ENCODE data around the gene HYAL4. TPM values are rescaled to one million over a fixed set of nuclear protein-coding genes. Genes with fewer than 3 reads are reported as not detected.
A peak's percentile ranks its signal among the peaks of the same experiment; 100 is the strongest.
"Not testable (repeated sequence)": the region's sequence is repeated elsewhere in the genome, so short reads cannot be mapped to it uniquely, and the experiment has no call there.

HYAL4 gene
- total RNA-seq, 1 donor, result under 0.01 TPM

- H3K4me3 ChIP-seq (ENCODE audit: low read depth, low read length), result no peak overlapping the region
- no peak for DNase-seq (ENCODE audit: low read depth)
- no peak for TF ChIP-seq CTCF (IDR thresholded peaks at IDR 0.05; ENCODE audit: insufficient read depth, low read depth, low read length)
Measured at GRCh38 chr7:123888192-123888591, 43.2 kb downstream of the HYAL4 start.

- not testable (repeated sequence) for DNase-seq (ENCODE audit: low read depth); H3K4me3 ChIP-seq (ENCODE audit: low read depth, low read length)
Measured at GRCh38 chr7:123894753-123895152, 49.8 kb downstream of the HYAL4 start.

- DNase-seq (ENCODE audit: low read depth), result no peak
- no peak overlapping the region for H3K4me3 ChIP-seq (ENCODE audit: low read depth, low read length)
- TF ChIP-seq CTCF (IDR thresholded peaks at IDR 0.05; ENCODE audit: insufficient read depth, low read depth, low read length), result no peak
Measured at GRCh38 chr7:123901101-123901500, 56.1 kb downstream of the HYAL4 start.

GRCh38 chr7:123905714-123906113 is 60.7 kb downstream of the HYAL4 start:
- H3K4me3 ChIP-seq (ENCODE audit: low read depth, low read length), result no peak overlapping the region
- TF ChIP-seq CTCF (IDR thresholded peaks at IDR 0.05; ENCODE audit: insufficient read depth, low read depth, low read length), result no peak
- DNase-seq (ENCODE audit: low read depth), result no peak

- DNase-seq (ENCODE audit: low read depth), result peak; percentile 22
- TF ChIP-seq CTCF (IDR thresholded peaks at IDR 0.05; ENCODE audit: insufficient read depth, low read depth, low read length), result peak; percentile 45
- H3K4me3 ChIP-seq (ENCODE audit: low read depth, low read length), result no peak overlapping the region
Measured at GRCh38 chr7:123916240-123916724, 71.3 kb downstream of the HYAL4 start.

GRCh38 chr7:123917878-123918277 is 72.9 kb downstream of the HYAL4 start:
- no peak for TF ChIP-seq CTCF (IDR thresholded peaks at IDR 0.05; ENCODE audit: insufficient read depth, low read depth, low read length)

GRCh38 chr7:123918309-123918708 is 73.3 kb downstream of the HYAL4 start:
- no peak for TF ChIP-seq CTCF (IDR thresholded peaks at IDR 0.05; ENCODE audit: insufficient read depth, low read depth, low read length)
- no peak overlapping the region for H3K4me3 ChIP-seq (ENCODE audit: low read depth, low read length)
- no peak for DNase-seq (ENCODE audit: low read depth)

More at GRCh38 chr7:123917878-123918277, 72.9 kb downstream of the HYAL4 start:
- H3K4me3 ChIP-seq (ENCODE audit: low read depth, low read length), result no peak overlapping the region
- no peak for DNase-seq (ENCODE audit: low read depth)
